GF-D8 (cell line): ENCODE measurements around the gene RALGPS1.

Experiments
- DNase-seq: peaks from one replicate; lab custom pipeline; 2025; lab: John Stamatoyannopoulos, UW

The RALGPS1 gene

DNA sequence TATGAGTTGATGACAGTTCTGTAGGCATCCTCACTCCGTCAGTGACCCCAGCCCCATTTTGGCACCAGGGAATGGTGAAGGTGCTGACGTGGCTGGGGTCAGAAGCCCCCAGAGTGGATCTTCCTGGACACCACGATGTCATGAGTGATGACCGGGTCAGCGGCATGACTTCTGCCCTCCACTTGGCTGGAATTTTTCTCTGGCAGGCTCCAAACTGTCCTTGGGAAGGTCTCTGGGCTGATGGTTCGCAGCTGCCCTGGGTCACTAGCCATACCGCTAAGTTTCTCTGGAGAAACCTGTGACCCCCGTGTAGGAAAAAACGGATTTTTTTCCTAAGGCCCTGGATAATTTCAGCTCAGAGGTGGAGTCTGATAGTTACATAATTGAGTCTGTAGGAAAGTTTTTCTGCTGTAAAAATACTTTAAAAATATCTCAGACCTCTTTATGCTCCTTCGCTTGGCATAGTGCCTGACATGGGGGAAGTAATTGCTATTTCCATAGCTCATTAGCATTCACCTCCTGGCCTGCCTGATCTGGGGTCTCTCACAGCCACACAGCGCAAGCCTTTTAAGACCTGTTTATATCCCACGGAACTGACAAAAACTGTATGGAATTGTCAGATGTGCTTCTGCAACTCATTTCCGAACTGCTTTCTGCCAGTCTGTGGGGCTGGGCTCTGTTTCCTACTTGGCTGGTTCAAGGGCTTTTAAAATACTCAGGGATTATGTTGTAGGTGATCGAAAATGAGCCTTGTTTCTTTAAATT, 138.7 kb downstream of the RALGPS1 start:
- DNase-seq, result no peak

DNA sequence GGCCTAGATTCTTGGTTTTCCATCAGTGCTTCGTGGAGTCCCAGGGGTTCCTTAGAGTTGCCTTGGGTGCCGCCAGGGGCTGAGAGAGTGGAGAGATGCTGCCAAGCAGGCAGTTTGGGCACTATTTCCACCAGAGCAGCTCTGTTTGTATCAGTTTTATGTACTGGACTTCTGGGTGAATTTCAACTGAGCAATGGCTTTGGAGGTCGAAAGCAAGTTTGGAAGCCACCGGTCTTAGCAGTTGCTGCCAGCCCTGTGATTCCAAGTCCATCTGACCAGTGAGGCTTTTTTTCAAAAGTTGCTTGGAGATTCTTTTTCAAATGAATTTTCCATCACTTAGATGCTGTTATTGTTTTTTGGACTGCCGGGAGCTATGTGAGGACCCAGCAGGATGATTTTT, 139.4 kb downstream of the RALGPS1 start:
- no peak for DNase-seq

DNA sequence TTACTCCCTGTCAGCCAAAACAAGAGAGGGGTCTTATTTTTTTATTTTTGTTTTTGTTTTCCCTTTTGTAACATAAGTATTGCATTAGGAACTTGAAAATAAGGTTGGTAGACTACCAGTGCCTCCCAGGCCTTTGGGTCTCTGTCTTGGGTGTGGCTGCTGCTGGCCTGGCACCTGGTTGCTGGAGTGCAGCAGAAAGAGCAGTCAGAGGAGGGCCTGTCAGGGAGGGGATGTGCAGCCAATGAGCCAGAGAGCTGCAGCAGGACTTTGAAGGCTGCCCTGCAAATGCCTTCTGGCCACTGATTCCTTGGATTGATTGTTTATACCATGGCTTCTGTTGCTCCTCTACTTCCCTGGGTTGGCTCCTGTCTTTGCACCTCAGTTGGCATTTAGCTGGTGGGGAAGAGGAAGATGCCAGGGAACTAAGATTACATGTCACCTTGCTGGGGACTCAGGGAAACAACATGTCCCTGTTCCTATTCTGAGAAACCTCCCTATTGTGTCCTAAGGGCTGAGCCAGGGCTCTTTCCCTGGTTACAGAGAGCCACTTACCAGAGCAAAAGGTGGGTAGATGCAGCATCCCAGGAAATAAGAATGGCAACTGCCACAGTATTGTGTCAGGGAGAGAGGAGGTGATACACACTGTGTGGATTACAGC, 141.3 kb downstream of the RALGPS1 start:
- DNase-seq, result no peak

DNA sequence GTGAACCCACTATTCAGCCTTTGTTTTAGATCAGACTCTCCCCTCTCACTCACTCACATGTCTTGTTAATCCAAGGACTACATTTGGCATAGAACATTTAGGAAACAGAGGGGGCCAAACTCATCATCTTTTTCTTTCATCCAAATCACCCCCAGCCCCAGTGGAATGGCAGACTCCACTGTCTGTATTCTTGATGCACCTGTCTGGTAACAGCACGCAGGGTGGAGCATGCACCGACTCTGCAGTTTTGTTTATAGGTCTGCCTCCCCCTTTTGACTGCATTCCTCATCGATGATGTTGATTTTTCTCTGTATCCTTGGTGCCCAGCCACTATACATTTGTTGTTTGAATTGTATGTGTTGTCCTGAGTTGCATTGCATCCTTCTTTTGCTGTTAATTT, 141.9 kb downstream of the RALGPS1 start:
- no peak for DNase-seq

DNA sequence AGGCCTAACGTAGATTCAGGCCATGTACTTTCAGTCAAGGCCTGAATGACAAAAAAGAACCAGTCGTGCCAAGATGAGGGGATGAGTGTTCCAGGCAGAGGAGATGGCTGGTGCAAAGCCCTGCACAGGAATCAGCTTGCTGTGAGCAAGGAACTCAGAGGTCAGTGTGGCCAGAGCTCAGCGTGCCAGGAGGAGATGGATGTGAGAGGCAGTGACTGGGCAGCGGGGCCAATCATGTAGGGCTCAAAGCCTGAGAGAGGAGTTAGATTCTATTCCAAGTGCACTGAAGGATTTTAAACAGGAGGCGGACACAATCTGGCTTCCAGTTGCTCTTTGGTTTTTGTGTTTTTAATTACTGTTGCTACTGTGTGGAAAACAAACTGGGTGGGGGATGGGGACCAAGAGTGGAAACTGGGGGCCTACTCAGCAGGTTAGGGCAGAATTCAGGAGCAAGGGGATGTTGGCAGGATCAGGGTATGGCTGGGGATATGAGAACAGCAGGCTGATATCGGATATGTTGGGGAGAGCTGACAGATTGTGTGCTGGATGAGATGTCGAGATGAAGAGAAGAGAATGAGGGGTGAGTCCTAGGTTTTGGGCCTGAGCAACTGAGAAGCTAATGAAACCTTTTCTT, 143.5 kb downstream of the RALGPS1 start:
- no peak for DNase-seq

DNA sequence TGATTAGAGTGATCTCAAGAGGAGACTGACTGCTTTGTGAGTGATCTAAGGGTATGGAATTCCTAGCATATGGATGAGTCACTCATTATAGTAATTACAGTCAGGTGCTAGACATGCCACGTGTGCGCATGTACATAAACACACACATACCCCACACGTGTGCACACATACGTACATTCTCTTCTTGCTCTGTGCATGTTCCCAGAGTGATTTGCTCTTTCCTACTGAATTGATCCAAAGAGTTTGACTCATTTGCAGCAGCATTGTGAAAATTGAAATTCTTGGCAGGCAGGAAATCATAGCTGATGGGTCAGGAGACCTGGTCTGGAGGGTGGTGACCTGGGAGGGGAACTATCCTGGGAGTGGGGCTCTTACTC, 144.1 kb downstream of the RALGPS1 start:
- no peak for DNase-seq

DNA sequence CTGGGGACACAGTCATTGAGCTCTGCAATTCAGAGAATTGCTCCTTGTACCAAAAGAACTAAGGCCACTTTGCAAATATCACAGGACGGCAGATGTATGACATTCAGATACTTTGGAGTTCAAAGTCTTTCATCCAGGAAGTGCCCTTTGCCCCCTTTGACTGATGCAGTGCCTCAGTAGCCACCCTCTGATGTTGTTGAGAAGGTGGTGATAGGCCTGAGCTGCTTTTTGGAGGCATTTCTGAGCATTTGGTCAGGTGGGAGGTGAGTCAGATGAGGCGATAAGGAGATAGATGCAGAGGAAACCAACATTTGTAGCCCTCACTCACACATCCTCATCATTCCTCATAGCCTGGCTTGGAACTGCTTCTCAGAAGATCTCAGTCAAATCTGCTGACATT, 144.4 kb downstream of the RALGPS1 start:
- no peak for DNase-seq

DNA sequence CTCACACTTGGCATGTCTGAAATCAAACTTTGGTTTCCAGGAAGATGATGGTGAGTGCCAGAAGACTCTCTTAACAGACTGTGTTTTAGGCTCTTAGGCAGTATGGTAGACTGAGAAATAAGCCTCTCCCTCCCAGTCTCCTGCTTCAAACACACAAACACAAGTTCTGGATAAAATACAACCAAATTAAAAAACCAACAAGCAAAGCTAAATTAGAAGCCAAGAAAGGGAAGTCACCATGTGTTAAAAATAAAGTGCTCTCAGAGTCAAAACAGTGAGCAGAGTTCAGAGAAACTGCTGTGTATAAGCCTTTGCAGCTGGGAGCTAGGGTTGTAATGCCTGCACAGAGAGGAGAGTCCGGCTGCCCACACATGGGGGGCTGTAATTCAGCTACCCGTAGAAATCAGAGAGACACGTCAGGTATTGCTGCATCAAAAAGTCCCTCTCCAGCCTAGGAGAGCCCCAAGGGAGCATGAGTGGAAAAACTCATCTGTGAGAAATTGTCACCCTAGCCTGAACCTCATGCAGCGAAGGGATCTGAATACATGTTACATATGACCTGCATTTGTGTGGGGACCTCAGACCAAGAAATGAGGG, 145.3 kb downstream of the RALGPS1 start:
- no peak for DNase-seq

DNA sequence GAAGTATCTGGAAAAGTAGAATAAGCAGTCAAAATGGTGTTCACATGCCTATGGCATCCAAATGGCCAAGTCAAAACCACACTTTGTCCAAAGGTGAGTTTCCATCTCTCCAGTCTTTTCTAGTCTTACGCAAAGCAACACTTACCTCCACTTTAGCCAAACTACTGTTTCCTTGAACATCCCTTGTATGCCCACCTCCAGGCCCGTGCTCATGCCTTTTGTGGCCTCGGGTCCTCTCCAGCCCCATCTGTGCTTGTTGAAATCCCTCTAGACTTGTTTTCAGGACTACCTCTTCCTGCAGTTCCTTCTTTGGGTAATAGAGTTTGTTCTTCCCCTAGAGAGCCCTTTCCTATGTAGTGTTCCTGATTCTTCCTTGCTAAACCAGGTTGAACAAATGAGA, 146.8 kb downstream of the RALGPS1 start:
- no peak for DNase-seq

DNA sequence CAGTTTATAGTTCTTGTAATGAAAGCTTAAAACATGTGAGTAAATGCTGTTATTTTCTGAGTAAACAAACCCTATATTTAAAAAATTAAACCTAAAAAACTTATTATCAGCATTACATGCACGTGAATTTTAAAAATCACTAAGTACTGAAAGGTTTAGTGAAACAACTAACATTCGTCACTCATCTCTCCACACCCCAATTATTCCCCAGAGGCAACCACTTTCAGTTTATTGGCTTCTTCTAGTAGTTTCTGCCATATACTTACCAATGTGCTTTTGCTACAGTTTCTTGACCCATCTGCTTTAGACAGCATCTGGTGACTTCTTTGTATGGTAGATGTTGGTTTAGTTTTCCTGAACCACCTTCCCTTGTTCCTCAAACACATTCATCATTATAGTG, 149.8 kb downstream of the RALGPS1 start:
- no peak for DNase-seq

DNA sequence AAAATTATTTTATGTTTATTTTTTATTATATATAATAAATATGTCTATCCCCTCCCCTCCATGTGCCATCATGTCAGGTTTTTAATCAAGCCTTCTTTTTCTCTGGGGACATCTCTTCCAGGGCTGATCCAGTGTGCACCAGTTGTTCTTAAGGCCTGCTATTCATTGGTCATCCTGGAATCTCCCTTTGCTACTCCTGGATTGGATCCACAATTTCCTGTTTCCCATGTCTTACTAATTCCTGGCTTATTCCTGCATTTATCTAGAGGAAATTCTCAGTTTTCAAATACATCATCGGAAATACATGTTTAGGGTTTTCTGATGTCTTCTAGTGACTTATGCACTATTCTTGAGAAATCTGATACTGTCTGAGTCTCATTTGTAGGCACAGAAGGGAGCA, 151.0 kb downstream of the RALGPS1 start:
- DNase-seq, result no peak

DNA sequence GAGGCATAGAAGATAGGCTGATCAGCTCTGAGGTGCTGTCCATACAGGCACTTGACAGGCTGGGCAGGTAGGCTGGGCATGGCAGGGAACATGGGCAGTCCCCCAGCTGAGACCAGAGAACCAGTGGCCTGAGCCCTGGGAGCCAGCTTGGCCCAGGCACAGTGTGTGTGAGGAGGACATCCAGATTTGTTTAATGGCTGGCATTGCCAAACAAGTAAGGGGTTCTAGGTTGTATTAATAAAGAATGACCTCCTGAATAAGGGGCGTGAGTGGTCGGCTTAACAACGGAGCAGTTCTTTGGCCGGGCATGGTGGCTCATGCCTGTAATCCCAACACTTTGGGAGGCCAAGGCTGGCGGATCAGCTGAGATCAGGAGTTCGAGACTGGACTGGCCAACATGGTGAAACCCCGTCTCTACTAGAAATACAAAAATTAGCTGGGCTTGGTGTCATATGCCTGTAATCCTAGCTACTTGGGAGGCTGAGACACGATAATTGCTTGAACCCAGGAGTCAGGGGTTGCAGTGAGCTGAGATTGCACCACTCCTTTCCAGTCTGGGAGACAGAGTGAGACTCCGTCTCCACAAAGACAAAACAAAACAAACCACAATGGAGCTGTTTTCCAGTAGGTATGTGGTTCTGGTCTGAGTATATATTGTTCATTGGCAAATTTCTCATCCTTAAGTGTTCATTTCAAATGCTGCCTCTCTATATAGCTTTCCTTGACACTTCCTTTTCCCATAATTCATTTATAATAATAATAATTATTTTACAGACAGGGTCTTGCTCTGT, 151.7 kb downstream of the RALGPS1 start:
- DNase-seq, result no peak

DNA sequence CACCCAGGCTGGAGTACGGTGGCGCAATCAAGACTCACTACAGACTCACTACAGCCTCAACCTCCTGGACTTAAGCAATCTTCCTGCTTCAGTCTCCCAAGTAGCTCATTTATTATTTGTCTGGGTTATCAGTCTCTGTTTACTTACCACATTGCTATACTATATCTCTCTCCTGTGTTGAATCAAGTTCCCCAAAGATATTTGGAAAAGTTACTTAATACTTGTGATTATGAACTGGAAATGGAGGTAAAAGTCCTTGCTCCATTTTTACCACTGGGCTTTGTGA, 152.2 kb downstream of the RALGPS1 start:
- DNase-seq, result no peak

DNA sequence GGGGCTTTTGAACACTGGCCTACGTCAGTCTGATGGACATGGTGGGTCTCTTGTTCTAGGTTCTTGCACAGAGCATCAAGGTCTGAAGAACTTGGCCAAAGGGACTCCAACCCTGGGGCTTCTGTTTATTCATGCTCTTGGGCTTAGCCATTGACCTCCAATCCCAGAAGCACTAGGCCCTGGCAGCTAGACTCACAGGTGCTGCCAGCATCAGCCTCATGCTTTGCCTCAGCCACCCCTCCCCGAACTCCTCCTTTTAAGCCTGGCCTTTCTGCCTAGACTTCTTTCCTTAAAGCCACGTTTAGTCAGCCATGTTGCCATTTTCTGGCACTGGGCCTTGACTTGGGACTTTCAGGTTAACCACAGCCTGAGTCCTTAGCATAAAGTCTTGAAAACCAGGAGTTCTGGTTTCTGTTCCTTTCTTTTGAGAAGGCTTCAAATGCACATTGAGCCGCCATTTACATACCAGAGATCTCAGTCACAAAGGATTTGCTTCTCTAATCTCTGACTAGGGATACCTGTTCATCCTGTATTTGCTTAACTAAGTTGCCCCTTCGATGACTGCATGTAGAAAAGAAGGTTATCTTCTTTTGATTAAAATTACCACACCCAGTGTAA, 153.1 kb downstream of the RALGPS1 start:
- no peak for DNase-seq

DNA sequence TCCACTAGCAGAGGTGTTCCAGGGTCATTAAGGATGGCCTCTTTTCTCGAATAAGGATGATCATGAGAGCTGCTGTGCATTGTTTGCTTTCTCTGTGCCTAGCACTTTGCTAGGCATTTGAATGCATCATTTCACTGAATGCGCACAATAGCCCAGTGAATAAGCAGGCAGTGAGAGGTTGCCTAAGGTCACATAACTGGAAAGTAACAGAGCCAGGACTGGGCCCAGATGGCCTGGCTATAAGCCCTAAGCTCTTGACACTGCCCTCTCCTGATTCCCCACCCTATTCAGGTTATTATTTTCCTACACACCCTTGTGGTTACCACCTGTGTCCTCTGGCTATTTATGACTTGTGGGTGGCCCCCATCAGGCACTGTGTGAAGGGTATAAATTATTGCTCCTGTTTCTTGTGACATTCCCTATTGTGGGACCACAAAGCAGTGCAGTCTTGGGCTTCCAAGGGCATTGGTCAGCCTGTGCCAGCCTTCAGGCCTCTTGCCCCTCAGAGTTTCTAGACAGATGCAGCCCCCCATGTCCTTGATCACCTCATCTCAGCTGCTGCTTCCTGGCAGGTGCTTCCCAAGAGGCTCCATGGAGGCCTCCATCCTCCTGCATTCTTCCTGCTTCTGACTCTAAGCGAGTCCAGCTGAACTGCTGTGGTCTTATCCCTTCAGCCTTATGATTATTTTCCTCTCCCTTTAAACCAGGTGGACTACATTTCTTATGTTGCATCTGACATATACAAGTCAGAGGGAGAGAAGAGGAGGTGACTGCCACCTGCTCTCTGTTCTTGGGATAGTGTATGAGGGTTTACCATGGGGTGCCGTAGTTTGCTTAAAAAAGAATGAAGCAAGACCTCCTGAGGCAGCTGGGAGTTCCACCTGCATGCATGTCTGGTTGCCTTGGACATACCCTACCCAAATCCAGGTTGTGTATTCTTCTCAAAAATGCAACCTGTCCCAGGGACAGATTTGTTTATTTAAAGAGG, 160.3 kb downstream of the RALGPS1 start:
- DNase-seq, result no peak

DNA sequence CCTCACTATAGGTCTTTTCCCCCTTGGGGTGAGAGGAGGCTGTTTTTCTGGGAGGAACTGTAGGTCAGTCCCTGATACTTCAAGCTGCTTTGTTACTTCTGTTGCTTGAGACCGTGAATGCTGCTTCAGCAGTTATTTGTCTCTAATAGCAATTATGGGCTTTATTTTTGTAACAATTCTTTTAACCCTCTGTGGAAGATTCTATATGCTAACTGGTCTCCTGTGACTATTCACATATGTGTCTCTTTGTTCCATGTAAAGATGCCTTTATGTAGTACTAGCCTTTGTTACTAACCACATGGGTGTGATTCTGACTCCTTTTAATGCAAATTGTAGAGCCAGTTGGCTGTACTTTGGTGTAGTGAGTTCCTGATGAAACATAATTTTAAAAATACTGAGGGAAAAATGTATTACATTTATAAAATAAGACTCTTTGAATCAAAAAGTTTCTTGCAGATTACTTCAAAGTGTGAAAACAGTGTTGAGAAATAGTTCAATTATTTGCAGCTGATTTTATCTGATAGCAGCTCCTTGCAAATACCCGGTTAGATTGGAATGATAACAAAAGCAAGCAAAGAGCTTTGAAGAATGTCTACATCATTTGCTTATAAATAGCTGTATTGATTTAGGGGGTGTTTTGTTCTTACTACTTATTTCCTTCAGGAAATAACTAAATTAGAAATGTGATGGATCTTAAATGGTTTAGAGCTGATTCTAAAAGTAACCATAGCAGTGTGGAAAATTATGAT, 161.2 kb downstream of the RALGPS1 start:
- DNase-seq, result no peak

DNA sequence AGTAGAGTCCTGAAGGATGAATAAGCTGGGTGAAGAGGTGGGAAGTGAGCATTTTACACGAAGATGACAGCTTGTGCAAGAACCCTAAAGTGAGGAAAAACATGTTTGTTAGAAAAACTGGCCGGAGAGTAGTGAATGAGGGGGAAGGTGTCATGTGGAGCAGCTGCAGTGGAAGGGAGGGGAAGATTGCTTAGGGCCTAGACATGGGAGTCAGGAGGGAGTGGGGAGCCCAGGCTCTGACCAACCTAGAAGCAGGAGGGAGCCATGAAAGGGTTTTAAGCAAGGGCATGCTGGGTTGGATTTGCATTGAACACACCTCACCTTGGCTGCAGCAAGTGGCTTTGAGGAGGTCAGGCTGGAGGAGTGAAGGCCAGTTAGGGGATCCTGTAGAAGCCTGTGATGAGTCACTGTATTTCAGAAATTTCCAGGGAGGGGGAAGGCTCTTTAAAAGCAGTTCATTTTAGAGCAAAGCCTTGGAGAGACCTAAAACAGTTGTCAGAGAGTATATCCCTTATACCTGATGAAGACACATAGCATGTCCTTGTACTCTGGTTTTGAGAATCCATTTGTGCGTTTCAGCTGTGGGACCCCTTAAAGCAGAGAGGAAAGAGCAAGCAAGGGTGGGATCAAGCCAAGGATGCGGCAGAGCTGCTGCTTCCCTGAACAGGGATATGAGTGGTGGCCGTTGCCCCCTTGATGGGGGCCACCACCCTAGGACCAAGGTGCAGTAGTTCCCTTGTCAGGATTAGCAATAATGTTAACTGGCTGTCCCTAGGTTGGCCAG, 162.5 kb downstream of the RALGPS1 start:
- no peak for DNase-seq

DNA sequence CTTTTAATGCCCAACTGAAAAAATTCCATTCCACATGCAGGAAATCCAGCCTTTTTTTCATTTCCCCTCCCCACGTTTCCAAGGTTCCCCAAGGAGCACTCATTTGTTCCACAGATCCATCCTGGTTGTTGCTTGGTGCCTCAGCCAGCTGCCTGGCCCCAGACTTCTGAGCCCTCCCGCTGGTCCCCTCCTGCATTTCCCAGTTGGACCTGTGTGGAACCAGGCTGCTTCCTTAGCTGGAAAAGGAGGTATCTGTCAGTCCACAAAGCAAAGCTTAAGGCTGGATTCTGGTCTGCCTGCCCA, 163.0 kb downstream of the RALGPS1 start:
- DNase-seq, result no peak

DNA sequence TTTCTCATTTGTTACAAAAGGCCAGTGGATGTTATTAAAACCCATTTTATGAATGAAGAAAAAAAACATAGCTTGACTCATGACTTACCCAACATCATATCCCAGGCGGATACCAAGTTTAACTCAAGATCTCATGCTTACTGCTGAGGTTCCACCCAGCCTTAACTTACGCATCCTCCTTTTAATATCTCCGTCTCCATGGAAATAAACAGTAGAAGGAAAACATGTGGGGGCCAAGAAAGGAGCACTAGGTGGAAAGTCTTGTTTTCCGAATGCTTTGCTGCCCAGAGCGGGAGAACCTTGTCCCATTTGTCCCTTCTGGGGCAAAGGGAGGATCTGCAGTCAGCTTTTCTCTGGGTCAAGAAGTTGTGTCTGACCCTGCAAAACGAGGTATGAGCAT, 163.8 kb downstream of the RALGPS1 start:
- no peak for DNase-seq
